LNCaP clone FGC (cell line): ENCODE data around the gene JPH2.

Experiments used
- DNase-seq: peaks from one replicate; pipeline ENCODE4 v3.0.0-alpha.2; 2011; ENCODE audit warnings: low read depth
- H3K4me3 ChIP-seq: 2 replicates; pipeline ENCODE4 v1.5.1; 2011; ENCODE audit warnings: mild to moderate bottlenecking, low read depth, low read length, control low read depth
- CTCF ChIP-seq: IDR thresholded peaks from 2 replicates; pipeline ENCODE4 v1.5.1; 2012; ENCODE audit warnings: mild to moderate bottlenecking; ENCODE audit not compliant: control insufficient read depth, insufficient read depth; ENCODE audit errors: extremely low read depth

Gene JPH2

DNA sequence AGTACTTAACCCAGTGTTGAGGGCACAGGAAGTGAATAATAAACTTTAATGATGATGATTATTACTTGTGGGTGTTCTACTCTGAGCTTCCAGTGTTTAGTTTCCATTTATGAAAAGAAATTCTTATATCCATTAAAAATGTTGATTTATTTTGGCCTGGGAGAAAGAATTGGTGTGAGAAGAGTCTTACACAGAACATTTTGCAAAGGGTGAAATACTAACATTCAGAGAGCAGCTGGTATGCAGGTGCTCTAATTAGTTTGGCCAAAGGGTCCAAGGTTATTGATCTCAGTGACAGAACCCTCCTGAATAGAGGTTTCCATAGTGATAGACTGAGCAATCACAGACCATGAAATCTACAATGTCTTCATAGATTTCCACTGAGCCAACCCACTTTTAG is 19.1 kb upstream of the JPH2 start:
- no peak overlapping the region for H3K4me3 ChIP-seq
- no peak for TF ChIP-seq CTCF
- DNase-seq = no peak

DNA sequence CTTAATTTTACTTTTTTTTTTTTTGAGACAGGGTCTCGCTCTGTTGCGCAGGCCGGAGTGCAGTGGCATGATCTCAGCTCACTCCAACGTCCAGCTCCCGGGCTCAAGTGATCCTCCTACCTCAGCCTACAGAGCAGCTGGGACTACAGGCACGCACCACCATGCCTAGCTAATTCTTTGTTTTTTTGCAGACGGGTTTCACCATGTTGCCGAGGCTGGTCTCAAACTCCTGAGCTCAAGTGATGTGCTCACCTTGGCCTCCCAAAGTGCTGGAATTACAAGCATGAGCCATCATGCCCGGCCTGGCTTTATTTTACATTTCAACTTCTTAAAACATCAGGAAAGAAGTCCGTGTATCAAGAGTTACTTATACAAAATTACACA is 17.8 kb upstream of the JPH2 start:
- no peak overlapping the region; the same call in 1 of the 2 replicates for H3K4me3 ChIP-seq
- DNase-seq = no peak
- no peak for TF ChIP-seq CTCF

GRCh38 chr20:44204156-44204831 is 17.3 kb upstream of the JPH2 start:
- peak overlapping the region; percentile 38 for H3K4me3 ChIP-seq
- peak; percentile 99 for DNase-seq
- TF ChIP-seq CTCF = no peak

DNA sequence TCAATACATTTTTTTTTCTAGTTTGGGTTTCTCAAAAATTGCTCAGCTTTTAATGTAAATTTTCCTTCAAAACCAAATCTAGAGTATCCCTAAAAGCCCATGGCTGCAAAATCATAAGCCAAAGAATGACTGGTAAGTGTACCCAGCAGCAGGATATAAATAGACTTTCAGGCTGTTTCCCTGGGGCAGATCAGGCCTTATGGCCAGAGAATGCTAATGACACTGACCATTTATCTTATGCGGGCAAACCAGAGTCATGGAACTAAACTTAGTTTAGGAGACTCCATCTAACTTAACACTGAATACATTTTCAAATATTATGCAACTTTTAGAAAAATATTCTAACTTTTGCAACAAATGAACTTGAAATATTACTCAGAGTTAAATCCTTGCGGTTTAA is 16.2 kb upstream of the JPH2 start:
- H3K4me3 ChIP-seq = peak overlapping the region; percentile 2; the same call in 1 of the 2 replicates
- DNase-seq = no peak
- TF ChIP-seq CTCF = no peak

- DNase-seq = no peak
- no peak for TF ChIP-seq CTCF
- no peak overlapping the region for H3K4me3 ChIP-seq
Observed at GRCh38 chr20:44200983-44201382, 14.0 kb upstream of the JPH2 start.

DNA sequence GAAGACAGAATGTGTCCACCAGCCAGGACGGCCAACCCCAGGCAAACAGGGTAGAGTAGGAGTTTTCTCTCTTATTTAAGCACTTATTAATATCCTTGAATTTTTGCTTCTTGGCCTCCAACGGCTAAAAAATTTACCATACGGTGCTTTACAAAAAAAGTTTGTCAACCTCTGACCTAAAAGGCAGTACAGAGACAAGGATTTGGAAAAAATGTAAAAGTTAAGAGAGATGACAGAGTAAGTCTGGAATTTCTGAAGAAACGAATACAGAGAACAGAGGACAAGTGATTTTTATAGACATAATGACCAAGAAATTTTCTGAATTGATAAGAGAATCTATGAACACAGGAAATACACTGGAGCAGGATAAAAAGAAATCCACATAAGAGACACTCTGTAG is 13.4 kb upstream of the JPH2 start:
- H3K4me3 ChIP-seq = no peak overlapping the region
- no peak for DNase-seq
- TF ChIP-seq CTCF = no peak

- no peak for TF ChIP-seq CTCF
- no peak overlapping the region for H3K4me3 ChIP-seq
- no peak for DNase-seq
Observed at GRCh38 chr20:44199877-44200276, 12.9 kb upstream of the JPH2 start.
